KMS-11 (cell line): ENCODE results near the gene KLHL35.

Experiments used
- H2AFZ ChIP-seq: fragments of 200-600 bp; sonication (generic); 2 replicates; pipeline ENCODE4 v1.6.1; 2016; ENCODE audit warnings: antibody characterized with exemption, mixed run types, low read depth
- H3K27ac ChIP-seq: fragments of 200-600 bp; sonication (generic); 2 replicates; pipeline ENCODE4 v1.6.1; 2016; ENCODE audit warnings: mild to moderate bottlenecking, mixed run types
- H3K27me3 ChIP-seq: fragments of 200-600 bp; sonication (generic); 2 replicates; pipeline ENCODE4 v1.6.1; 2017; ENCODE audit warnings: mild to moderate bottlenecking, low read depth, mixed run types, moderate library complexity; ENCODE audit not compliant: insufficient read depth
- H3K36me3 ChIP-seq: fragments of 200-600 bp; sonication (generic); 2 replicates; pipeline ENCODE4 v1.6.1; 2017; ENCODE audit warnings: mild to moderate bottlenecking, mixed run types; ENCODE audit not compliant: insufficient read depth
- H3K4me1 ChIP-seq: fragments of 200-600 bp; sonication (generic); 2 replicates; pipeline ENCODE4 v1.6.1; 2016; ENCODE audit warnings: mild to moderate bottlenecking, low read depth, mixed run types; ENCODE audit not compliant: poor library complexity, severe bottlenecking
- H3K4me2 ChIP-seq: fragments of 200-600 bp; sonication (generic); 2 replicates; pipeline ENCODE4 v1.7.0; 2016; ENCODE audit warnings: mild to moderate bottlenecking, mixed run types
- H3K4me3 ChIP-seq: fragments of 200-600 bp; sonication (generic); IDR thresholded peaks from 2 replicates; pipeline ENCODE4 v1.6.1; 2017; ENCODE audit warnings: low read depth, low read length, mixed read lengths; ENCODE audit not compliant: insufficient read depth
- H3K79me2 ChIP-seq: fragments of 200-600 bp; sonication (generic); 2 replicates; pipeline ENCODE4 v1.6.1; 2016; ENCODE audit warnings: low read depth, mixed run types; ENCODE audit not compliant: insufficient read depth
- H3K9ac ChIP-seq: fragments of 200-600 bp; sonication (generic); 2 replicates; pipeline ENCODE4 v1.6.1; 2016; ENCODE audit warnings: mild to moderate bottlenecking, mixed run types
- H4K20me1 ChIP-seq: fragments of 200-600 bp; sonication (generic); 2 replicates; pipeline ENCODE4 v1.6.1; 2016; ENCODE audit warnings: mild to moderate bottlenecking, mixed run types; ENCODE audit not compliant: insufficient read depth
- CTCF ChIP-seq: fragments of 200-600 bp; sonication (generic); conservative IDR thresholded peaks from 2 replicates; pipeline ENCODE4 v1.6.1; 2017; ENCODE audit warnings: low read depth, mild to moderate bottlenecking, antibody characterized with exemption, low read length, moderate library complexity, mixed read lengths

The KLHL35 gene

GRCh38 chr11:75456596-75457183 lies 23.7 kb upstream of the KLHL35 start:
- no peak overlapping the region for H3K4me3 ChIP-seq
- no peaks in the 10 kb centered on the region for H3K4me1 ChIP-seq
- TF ChIP-seq CTCF: no peak
- no peaks in the 10 kb centered on the region for H3K79me2 ChIP-seq
- no peak overlapping the region for H2AFZ ChIP-seq
- H3K9ac ChIP-seq: no peak overlapping the region
- no peaks in the 10 kb centered on the region for H3K27me3 ChIP-seq
- H3K4me2 ChIP-seq: no peak overlapping the region
- H4K20me1 ChIP-seq: no peaks in the 10 kb centered on the region
- H3K27ac ChIP-seq: no peak overlapping the region
- H3K36me3 ChIP-seq: no peaks in the 10 kb centered on the region

GRCh38 chr11:75454987-75455386 lies 22.0 kb upstream of the KLHL35 start:
- Histone ChIP-seq H3K9ac (no peak overlapping the region), H3K27ac (no peak overlapping the region), H3K36me3 (no peaks in the 10 kb centered on the region), H4K20me1 (no peaks in the 10 kb centered on the region), H3K4me3 (no peak overlapping the region), H2AFZ (no peak overlapping the region), H3K4me1 (no peaks in the 10 kb centered on the region), H3K79me2 (no peaks in the 10 kb centered on the region), H3K4me2 (no peak overlapping the region), H3K27me3 (no peaks in the 10 kb centered on the region)
- no peak for TF ChIP-seq CTCF

GRCh38 chr11:75453916-75454655 lies 21.1 kb upstream of the KLHL35 start:
- Histone ChIP-seq H3K79me2 (no peaks in the 10 kb centered on the region), H4K20me1 (no peaks in the 10 kb centered on the region), H2AFZ (no peak overlapping the region), H3K4me1 (no peaks in the 10 kb centered on the region), H3K4me3 (no peak overlapping the region), H3K27me3 (no peaks in the 10 kb centered on the region), H3K36me3 (no peaks in the 10 kb centered on the region), H3K4me2 (no peak overlapping the region), H3K27ac (no peak overlapping the region), H3K9ac (no peak overlapping the region)
- TF ChIP-seq CTCF: no peak

- no peak overlapping the region for H3K27ac ChIP-seq
- H3K79me2 ChIP-seq: no peaks in the 10 kb centered on the region
- H3K4me1 ChIP-seq: no peaks in the 10 kb centered on the region
- no peaks in the 10 kb centered on the region for H3K36me3 ChIP-seq
- no peak overlapping the region for H3K9ac ChIP-seq
- H4K20me1 ChIP-seq: no peaks in the 10 kb centered on the region
- TF ChIP-seq CTCF: peak; percentile 78
- no peak overlapping the region for H3K4me3 ChIP-seq
- no peak overlapping the region for H3K4me2 ChIP-seq
- no peak overlapping the region for H2AFZ ChIP-seq
- no peaks in the 10 kb centered on the region for H3K27me3 ChIP-seq
These were observed 18.1 kb upstream of the KLHL35 start for GRCh38 chr11:75450826-75451821.
